ENCODE data around the gene ABCA1. TPM values are rescaled to one million over a fixed set of nuclear protein-coding genes. Genes with fewer than 3 reads are reported as not detected.

ABCA1 gene
- total RNA-seq, 1 donor from 2014 or later, result 21.9 TPM

DNA sequence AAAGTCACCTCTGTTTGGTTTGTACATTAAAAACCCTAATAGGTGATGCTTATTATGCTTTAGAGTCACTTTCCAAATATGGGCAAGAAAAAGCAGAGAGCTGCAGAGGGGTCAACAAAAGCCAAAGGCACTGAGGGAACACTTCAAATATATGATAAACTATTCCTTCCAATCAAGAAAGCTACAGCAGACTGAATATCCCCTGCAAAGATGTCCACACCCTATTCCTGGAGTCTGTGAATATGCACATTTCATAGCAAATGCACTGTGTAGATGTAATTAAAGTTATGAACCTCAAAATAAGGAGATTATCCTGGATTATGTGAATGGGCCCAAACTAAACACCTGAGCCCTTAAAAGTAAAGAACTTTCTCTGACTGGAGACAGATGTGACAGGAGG is 74.3 kb downstream of the ABCA1 start:
- DNase-seq (ENCODE audit: low read depth), result no peak
- H3K4me3 ChIP-seq (ENCODE audit: low read depth, low read length), result no peak overlapping the region
- H3K27me3 ChIP-seq (ENCODE audit: control insufficient read depth, insufficient read depth, low read length), result no peaks in the 10 kb centered on the region
- H3K36me3 ChIP-seq (ENCODE audit: control insufficient read depth, insufficient read depth, low read length), result no peaks in the 10 kb centered on the region
- TF ChIP-seq, protein P1, sequence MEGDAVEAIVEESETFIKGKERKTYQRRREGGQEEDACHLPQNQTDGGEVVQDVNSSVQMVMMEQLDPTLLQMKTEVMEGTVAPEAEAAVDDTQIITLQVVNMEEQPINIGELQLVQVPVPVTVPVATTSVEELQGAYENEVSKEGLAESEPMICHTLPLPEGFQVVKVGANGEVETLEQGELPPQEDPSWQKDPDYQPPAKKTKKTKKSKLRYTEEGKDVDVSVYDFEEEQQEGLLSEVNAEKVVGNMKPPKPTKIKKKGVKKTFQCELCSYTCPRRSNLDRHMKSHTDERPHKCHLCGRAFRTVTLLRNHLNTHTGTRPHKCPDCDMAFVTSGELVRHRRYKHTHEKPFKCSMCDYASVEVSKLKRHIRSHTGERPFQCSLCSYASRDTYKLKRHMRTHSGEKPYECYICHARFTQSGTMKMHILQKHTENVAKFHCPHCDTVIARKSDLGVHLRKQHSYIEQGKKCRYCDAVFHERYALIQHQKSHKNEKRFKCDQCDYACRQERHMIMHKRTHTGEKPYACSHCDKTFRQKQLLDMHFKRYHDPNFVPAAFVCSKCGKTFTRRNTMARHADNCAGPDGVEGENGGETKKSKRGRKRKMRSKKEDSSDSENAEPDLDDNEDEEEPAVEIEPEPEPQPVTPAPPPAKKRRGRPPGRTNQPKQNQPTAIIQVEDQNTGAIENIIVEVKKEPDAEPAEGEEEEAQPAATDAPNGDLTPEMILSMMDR (IDR thresholded peaks at IDR 0.05; ENCODE audit: insufficient read depth, low read length, poor library complexity, severe bottlenecking), result no peak

DNA sequence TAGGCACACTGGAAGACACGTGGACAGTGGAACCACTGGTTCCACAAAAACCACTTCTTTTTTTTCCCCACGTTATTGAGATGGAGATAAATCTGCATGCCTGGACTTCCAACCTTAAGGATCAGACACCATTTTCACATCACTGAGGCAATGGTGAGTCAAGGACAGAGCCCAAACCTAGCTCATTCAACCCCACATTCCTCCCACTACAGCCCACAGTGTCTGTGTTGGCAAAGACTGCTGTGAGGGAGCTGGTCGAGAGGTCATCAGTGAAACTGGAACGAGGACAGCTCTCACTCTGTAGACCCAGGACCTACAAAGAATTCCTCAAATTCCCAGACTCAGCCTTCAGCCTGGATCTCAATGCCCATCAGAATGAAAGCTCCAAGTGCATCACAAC is 74.8 kb downstream of the ABCA1 start:
- DNase-seq (ENCODE audit: low read depth), result no peak
- H3K4me3 ChIP-seq (ENCODE audit: low read depth, low read length), result no peak overlapping the region
- TF ChIP-seq, protein P1 (IDR thresholded peaks at IDR 0.05; ENCODE audit: insufficient read depth, low read length, poor library complexity, severe bottlenecking), result no peak
- no peaks in the 10 kb centered on the region for H3K36me3 ChIP-seq (ENCODE audit: control insufficient read depth, insufficient read depth, low read length)
- no peaks in the 10 kb centered on the region for H3K27me3 ChIP-seq (ENCODE audit: control insufficient read depth, insufficient read depth, low read length)

DNA sequence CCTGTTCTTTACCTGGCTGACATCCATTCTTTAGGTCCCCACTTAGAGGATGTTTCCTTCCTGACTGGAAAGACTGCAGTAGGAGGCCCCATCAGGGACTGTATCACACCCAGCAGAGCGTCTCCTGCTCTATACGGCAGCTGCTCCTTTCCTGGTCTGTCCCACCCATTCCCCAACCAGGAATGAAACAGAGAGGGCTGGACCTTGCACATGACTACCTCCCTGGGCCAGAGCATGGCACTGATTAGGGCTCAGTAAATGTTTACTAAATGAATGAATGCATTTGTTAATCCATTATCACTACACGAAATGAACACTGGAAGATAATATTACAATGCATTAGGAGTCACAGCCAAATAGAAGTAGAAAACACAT is 76.4 kb downstream of the ABCA1 start:
- no peaks in the 10 kb centered on the region for H3K36me3 ChIP-seq (ENCODE audit: control insufficient read depth, insufficient read depth, low read length)
- no peaks in the 10 kb centered on the region for H3K27me3 ChIP-seq (ENCODE audit: control insufficient read depth, insufficient read depth, low read length)
- H3K4me3 ChIP-seq (ENCODE audit: low read depth, low read length), result no peak overlapping the region
- TF ChIP-seq, protein P1 (IDR thresholded peaks at IDR 0.05; ENCODE audit: insufficient read depth, low read length, poor library complexity, severe bottlenecking), result no peak
- no peak for DNase-seq (ENCODE audit: low read depth)

DNA sequence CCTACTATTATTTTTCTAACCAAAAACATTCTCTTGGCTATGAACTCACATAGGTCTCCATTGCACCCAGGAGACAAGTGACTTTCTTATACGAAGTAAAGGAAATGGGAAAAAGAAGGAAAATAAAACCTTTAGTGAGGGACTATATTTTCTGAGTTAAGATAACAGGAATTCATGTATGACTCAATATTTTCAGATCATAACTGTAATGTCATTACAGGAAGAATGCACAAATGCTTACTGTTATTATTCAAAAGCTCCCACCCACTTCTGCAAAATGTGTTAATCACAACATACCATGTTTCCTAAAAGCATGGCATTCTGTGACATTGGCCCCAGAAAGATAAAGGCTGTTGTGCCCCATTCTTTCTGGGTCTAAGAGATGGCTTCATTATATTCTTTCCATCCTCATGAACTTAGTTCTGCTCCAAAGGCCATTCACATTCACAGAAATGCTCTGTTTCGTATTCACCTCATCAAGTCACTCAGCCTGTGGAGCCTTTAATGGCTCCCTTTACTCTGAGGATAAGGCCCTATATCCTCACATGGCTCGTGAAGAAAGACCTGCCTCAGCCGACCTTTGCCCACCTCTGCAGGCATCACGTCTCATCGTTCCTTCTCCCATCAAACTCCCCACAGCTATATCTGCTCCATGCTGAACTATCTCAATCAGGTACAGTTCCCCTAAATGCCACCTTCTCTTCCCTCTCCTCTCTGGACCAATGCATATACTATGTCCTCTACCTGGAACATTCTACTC is 77.0 kb downstream of the ABCA1 start:
- Histone ChIP-seq H3K27me3 (ENCODE audit: control insufficient read depth, insufficient read depth, low read length) (no peaks in the 10 kb centered on the region), H3K4me3 (ENCODE audit: low read depth, low read length) (no peak overlapping the region), H3K36me3 (ENCODE audit: control insufficient read depth, insufficient read depth, low read length) (no peaks in the 10 kb centered on the region)
- TF ChIP-seq, protein P1 (IDR thresholded peaks at IDR 0.05; ENCODE audit: insufficient read depth, low read length, poor library complexity, severe bottlenecking), result no peak
- no peak for DNase-seq (ENCODE audit: low read depth)

DNA sequence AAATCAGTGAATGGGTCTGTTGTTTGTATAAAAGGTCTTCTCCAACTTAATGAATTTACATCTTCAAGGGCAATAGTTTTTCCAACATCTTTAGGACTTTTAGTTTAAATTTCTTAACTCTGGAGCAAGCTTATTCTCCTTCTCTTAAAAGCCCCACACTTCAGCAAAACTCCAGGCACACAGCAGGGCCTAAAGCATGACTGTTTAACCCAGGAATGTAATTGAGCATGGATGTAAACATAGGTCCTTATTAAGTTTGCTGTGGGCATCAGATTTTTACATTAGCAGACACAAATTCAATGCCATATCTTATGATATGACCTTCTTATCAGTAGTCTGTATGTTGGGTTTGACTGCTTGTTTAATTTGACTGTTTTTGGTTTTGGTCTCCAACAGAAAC is 78.9 kb downstream of the ABCA1 start:
- Histone ChIP-seq H3K27me3 (ENCODE audit: control insufficient read depth, insufficient read depth, low read length) (no peaks in the 10 kb centered on the region), H3K4me3 (ENCODE audit: low read depth, low read length) (no peak overlapping the region), H3K36me3 (ENCODE audit: control insufficient read depth, insufficient read depth, low read length) (no peaks in the 10 kb centered on the region)
- no peak for DNase-seq (ENCODE audit: low read depth)
- TF ChIP-seq, protein P1 (IDR thresholded peaks at IDR 0.05; ENCODE audit: insufficient read depth, low read length, poor library complexity, severe bottlenecking), result no peak

DNA sequence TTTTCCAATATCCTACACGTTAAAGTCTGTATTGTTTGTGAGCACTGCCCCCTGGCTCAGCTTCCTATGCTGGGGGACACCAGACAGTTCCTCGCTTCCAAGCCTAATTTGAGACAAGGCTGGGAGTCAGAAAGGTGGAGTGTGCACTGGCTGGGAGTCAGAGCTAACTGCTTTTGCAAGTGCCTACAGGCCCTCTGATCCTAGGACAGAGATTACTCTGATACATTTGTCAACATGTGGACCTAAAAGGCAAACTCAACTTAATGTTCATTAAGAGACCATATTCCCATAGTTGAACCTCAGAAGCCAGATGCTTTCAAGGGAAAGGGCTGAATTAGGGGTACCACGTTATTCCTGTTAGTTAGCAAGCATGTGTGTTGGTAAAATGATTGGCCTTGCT is 83.2 kb downstream of the ABCA1 start:
- Histone ChIP-seq H3K27me3 (ENCODE audit: control insufficient read depth, insufficient read depth, low read length) (no peaks in the 10 kb centered on the region), H3K36me3 (ENCODE audit: control insufficient read depth, insufficient read depth, low read length) (no peaks in the 10 kb centered on the region), H3K4me3 (ENCODE audit: low read depth, low read length) (no peak overlapping the region)
- no peak for DNase-seq (ENCODE audit: low read depth)
- TF ChIP-seq, protein P1 (IDR thresholded peaks at IDR 0.05; ENCODE audit: insufficient read depth, low read length, poor library complexity, severe bottlenecking), result no peak

Measured in kidney epithelial cell (primary cell).